CMK (cell line): ENCODE results near the gene CAPN12.

Source experiments
- DNase-seq: peaks from one replicate; pipeline ENCODE4 v3.0.0-alpha.2; 2010; ENCODE audit warnings: low read depth

CAPN12 gene

DNA sequence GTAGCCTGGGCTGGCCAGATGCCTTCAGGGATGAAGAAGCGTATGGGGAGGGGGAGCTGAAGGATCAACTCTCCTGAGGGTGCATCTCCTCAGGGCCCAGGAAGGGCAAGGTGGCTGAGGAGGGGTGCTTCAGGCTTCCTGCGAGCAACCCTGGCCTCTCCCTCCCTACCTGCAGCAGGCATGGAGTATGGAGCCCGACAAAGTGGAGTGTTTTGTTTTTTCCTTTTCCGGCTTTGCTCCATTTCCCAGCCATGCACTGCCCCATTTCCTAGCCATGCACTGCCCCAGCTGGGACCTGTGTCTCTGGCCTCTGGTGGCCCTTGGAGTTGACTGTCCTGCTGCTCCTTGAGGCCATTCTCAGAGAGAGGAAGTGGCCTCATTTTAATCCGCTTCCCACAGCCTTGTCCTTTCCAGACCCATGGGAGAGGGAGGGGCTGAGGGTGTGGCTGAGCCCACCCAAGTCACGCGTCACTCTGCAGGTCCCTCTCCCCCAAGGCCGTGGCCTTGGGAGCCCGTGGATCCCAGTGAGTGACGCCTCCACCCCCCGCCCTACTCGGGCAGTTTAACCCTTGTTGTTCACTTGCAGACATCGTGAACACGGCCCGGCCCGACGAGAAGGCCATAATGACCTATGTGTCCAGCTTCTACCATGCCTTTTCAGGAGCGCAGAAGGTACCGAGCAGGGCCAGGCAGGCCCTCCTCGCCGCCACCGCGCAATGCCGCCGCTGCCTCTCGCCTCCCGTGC is 34.4 kb downstream of the CAPN12 start:
- DNase-seq: no peak

DNA sequence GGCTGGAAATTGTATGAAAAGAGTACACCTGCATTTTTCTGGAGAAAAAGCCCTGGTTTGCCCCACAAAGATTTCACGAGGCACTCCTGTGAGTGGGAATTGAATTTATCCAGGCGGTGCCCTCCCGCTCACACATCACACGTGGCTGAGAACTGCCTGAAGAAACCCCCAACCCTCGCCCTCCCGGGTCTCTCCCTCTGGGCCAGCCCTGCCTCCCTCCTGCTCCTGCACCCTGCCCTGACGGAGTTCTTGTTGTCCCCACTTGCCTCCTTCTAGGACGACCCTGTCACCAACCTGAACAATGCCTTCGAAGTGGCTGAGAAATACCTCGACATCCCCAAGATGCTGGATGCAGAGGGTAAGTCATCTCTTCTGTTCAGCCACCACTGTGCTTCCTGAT is 35.2 kb downstream of the CAPN12 start:
- no peak for DNase-seq

DNA sequence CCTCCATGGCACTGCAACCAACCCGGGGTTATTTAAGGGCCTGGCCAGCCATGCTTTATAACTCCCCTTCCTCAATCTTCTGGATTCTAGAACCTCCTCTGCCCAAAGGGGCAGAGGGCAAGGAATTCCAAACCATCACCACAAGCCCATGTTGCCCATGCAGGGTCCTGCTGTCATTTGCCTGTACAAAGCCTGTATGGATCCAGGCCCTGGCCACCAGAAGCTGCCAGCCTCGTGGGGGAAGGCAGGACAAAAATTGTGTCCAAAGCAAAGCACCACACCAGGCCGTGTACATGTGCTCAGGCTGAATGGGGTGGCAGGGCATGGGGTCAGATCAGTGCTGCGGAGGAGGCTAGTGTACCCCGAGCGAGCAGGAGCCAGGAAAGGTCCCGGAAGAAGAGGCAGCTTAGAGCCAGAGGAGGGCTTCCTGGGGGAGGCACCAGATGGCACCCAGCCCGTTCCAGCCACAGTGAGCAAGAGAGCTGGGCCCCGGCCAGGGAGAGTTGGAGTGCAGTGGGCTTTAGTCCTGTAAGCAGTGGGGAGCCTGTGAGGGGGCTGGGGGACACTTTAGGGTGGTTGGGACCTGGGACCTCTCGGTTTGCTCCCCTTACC is 35.8 kb downstream of the CAPN12 start:
- DNase-seq: no peak

DNA sequence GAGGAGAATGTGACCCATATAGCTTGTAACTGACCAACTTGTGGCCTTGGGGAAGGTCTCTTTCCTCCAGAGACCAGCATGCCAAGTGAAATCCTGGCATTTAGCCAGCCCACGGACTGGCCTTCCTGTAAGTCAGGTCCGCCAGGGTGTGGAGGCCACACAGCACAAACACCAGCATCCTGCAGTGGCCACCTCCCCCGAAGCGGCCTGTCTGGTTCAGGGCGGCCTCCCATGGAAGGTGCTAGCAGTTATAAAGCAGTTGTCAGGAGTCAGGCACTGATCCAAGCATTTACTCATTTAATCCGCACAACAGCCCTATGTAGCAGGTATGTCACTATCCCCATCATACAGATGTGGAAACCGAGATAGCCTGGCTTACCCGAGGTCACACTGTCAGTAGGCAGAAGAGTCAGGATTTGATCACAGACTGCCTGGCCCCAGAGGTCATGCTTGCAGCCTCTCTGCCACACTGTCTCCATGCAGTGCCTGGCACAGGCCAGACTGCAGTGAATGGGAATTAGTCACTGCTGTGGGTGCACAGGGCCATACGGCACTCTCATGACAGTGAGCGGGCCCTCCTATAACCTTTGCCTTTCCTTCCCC is 36.7 kb downstream of the CAPN12 start:
- DNase-seq: peak; percentile 72

DNA sequence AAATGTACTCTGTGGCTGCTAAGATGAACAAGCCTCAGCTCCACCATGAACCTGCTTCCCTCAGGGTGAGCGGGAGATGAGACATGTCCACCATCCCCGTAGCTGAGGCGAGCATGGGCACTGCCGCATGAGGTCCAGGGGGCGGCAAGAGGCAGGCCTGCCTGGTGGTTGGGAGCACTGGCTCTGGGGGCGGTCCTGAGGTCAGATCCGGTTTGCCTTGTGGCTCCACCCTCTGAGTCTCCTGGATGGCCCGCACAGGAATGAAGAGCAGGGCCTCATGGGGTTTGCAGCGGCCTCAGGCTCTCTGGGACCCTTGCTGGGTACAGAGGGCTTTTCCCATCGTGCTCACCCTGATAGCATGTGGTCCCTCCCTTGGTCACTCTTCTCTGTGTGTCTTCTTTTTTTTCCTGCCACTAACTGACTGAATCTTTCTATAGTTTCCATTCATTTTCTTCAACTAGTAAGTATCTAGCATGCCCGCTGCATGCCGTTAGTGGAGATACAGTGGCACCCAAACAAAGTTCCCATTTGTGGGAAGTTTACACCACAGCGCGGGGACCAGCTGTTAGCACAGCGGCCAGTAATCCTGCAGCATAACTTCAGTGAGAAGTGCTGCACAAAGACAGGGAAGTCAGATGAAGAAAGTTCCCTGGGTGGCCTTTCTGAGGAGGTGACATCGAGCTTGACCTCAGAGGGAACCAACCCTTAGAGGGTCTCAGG is 37.3 kb downstream of the CAPN12 start:
- DNase-seq: no peak

DNA sequence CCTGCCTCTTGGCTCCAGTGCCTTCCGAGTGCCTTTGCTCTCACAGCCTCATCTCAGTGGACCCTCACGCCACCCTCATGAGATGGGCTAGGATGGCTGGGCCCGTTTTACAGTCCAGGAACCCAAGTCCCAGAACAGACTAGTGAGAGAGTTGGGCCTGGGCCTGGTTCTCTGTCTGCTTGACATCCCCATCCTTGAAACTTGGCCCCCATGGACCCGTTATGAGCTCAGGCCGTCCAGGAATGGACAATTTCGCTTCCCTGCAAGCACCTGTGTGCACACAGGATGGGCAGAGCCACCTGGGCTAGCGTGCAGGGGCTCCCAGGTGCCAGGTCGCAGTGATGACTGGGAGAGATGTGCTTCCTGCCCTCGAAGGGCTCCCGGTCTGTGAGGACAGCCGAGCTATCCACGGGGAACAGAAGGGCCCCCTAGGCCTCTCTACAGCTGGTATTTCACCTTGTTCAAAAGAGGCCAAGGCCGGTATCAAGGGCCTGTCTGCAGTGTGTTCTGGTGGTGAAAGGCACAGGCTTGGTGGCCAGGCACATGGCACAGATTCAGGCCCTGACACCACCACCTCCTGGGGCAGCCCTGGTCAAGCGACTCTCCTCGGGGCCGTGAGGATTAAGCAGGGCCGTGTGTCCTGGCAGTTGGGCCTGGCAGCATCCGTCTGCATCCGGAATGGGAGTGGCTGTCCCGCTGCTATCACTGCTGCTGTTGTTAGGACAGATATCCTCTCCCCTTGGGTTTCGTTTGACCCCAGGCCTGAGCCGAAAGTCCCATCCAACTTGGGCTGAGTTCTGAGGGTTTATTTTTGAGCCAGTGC is 38.9 kb downstream of the CAPN12 start:
- DNase-seq: no peak

DNA sequence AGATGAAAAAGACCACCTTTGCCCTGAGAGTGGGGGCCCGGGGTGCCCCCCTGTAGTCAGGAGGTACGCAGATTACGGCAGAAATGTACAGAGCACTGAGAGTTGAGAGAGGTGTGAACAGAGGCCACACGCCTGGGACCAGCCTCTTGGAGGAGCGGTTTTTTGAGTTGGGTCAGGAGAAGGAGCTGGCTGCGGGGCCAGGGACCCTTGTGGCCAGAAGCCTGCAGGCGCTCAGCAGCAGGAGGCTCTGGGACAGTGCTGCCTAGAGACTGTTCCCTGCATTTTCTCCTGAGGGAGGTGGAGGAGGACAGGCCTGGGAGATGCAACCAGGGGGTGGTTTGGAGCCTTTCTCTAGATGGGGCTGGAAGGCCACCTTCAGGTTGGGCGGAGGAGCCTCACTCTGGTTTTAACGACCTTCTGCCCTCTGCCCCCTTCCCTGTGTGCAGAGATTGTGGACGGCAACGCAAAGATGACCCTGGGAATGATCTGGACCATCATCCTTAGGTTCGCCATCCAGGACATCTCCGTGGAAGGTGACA is 39.7 kb downstream of the CAPN12 start:
- no peak for DNase-seq

DNA sequence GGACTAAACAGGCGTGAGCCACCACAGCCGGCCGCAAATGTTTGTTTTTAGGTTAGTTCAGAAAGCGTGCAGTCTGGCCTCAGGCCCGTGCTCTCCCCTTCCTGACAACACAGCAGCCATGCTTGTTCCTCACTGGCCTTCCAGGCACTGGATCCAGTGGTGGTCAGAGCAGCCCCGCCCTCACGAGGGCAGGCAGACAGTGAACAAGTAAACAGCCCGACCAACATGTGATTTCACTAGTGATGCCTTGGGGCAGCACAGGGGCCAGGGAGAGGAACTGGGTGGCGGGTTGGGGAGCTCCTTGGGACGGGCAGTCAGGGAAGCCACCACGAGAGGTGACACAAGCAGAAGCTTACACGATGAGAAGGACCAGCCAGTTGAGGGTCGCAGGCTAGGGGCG is 40.8 kb downstream of the CAPN12 start:
- no peak for DNase-seq

DNA sequence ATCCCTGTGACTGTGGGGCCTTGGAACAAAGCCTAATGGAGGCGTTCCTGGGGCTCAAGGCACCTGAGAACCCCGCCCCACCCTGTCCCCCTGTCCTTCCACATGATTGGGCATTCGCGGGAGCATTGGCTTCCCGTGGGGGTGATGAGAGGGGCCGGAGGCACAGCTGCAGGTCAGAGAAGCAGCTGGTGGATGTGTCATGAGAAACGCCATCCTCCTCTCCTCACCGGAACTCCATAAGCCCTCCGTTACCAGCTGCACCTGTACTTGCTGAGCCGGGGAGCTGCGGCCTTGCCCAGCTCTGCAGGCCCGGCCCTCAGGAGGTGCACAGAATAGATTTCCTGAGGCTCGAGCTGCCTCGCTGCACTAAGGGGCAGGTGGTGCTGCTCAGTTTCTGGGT is 42.0 kb downstream of the CAPN12 start:
- DNase-seq: no peak

DNA sequence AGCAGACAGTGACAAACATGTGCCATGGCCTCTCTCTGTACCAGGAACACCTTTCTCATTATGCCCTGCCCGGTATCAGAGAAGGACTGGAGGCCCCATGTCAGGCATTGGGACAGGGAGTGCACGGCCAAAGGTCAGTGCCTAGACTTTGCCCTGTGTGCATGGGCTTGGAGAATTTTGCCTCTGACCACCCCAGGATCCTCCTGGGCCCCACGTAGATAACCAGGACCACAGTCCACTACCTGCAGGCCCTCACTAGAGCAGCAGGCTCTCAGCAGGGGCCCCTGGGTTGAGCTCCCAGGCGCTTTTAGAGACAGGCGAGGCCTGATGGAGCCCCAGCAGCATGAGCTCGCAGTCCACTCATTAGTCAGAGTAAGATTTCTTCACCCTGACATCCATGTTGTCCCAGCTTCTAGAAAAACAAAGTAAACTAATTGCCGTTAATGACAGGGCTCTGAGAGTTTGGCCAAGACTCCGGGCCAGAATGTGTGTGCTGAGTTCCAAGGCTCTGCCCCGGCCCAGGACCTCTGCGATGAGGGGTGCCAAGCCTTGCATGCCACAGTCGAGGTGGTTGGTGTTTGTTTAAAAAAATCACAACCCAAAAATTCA is 42.7 kb downstream of the CAPN12 start:
- DNase-seq: no peak

DNA sequence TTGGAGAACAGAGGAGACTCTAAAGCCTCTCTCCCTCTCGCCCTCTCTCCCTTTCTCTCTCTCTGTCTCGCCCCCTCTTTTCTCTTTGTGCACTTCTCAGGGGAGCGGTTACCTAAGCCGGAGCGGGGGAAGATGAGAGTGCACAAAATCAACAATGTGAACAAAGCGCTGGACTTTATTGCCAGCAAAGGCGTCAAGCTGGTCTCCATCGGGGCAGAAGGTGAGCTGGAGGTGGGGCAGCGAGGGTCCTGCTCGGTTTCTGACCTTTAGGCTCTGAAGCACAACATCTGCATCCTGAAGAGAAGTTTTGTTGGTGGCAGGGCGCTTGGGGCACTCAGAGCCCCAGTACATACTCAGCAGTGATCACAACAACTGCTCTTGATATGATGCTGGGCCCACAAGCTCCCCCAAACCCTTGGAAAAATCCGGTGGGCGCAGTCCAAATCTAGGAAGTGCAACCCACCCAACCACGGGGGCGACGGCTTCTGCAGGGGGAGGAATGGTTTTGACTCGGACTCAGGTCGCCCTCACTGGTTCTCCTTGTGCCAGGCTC is 43.3 kb downstream of the CAPN12 start:
- no peak for DNase-seq

DNA sequence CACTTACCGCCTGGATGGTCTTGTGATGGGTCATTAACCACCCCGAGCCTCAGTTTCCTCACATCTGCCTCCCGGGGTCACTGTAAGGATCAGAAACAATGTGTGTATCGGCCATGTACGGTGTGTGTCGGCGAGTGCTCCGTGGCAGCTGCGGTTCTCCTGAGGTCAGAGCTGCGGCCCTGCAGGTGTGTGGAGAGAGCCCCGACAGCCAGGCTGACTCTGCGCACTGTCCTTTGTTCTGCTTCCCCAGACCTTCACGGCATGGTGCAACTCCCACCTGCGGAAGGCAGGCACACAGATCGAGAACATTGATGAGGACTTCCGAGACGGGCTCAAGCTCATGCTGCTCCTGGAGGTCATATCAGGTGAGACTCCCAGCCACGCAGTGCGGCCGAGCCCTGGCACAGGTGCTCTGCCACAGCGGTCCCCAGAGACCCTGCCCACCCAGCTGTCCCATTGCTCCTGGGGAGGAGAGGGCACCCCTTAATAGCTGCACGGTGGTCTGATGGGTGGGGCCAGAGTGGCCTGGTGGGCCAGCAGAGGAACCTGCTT is 43.8 kb downstream of the CAPN12 start:
- no peak for DNase-seq

DNA sequence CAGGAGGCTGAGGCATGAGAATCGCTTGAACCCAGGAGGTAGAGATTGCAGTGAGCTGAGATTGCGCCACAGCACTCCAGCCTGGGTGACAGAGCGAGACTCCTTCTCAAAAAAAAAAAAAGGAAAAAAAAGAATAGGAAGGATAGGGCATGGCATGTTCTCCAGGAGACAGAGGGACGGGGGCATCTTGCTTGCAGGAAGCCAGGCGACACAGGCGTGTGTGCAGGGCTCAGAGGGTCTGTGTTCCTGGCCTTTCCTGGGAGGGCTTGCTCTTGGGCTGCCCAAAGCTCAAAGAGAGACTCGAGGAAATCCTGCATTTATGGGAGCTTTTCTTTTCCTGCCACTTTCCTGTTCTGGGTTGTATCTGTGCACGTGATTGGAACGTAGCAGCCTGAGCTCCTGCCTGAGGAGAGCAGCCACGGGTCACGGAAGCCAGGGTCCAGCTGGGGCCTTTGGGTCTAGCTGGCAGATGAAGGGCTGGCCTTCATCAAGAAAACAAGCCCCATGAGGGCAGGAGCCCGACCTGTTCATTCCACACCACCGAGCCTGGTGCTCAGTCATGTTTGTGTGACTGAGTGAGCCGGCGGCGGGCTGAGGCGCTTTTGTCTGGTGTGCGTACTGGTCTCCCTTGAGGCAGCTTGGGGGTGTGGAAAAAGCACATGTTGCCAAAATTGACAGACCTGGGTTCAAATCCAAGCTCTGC is 44.5 kb downstream of the CAPN12 start:
- DNase-seq: no peak

DNA sequence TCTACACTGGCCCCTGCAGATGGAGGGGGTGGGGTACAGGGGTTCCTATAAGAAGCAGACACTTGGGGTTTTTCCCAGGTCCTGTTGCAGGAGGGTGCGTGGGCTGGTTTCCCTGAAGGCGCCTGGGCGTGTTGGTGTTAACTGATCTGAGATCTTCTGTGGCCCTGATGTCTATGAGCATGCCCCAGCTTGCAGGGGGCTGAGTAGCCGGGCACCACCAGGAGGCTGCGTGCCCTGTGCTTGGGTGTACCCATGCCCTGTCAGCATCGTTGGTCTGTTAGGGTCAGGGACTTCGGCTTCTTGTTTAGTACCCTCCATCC is 45.3 kb downstream of the CAPN12 start:
- DNase-seq: no peak

DNA sequence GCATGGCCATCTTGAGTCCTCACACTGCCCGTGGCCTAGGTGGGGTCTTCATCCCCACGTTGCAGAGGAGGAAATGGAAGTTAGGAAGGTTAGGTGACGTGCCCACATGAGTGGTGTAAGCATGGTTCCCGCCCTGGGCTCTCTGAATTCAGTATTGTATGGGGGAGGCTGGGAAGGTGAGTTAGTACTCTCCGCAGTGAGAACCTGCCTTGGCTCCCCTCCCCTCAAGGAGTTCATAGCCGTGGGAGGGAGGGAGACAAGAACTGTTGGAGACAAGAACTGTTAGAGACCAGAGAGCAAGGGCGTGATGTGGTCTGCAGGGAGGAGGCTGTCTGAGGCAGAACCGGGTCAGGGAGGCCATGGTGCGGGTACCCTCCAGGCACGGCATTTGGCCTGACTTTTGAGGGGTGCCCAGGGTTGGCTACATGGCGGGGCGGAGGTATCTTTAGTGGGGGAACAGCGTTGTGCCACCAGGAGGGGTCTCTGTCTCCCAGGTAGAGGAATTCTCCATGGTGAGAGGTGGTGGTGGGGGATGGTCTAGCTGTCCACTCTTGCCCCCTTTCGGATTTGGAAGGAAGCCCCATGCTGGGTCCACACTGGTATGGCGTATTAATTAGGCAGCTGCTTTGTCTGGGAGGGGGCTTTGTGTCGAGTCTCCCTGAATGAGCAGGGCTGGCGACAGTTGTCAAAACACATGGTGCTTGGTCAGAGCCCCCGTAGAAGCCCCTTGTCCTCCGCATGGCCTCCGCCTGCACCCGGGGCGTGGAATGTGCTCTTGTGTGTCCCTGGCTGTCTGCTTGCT is 45.8 kb downstream of the CAPN12 start:
- DNase-seq: no peak

DNA sequence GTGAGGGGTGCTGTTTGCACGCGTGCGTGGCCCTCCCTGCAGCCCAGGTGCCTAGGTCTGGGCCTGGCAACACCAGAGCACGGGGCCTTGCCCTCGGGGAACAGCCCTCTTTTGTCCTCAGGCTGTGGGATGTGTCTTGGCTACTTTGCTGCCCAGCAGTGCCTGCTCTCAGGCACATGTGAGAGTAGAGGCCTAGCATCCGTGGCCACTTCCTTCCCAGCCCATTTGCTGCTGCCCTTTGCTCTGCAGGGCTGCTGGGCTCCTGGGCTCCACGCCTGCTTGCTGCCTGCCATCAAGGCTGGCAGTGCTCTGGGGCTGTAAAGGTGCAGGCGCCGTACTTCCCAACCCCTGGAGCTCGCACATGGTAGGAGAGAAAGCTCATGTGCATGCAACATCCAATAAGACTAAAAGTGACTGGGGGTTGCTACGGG is 46.6 kb downstream of the CAPN12 start:
- DNase-seq: no peak

DNA sequence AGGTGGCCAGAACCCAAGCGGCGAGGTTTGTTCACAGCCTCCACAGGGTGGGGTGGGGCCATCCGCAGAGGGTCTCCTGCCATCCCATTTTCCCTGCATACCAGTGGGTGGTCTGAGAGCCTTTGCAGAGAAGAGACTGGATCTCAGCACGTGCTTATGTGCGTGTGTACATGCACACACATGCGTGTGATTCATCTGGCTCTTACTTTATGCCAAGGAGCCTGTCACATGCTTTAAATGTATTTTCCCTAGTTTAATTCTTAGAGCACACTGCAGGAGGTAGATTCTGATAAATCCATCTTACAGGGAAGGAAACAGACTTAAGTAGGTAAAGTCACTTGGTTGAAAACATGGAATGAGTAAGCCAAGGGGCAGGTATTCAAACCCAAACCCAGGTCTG is 47.1 kb downstream of the CAPN12 start:
- DNase-seq: no peak

DNA sequence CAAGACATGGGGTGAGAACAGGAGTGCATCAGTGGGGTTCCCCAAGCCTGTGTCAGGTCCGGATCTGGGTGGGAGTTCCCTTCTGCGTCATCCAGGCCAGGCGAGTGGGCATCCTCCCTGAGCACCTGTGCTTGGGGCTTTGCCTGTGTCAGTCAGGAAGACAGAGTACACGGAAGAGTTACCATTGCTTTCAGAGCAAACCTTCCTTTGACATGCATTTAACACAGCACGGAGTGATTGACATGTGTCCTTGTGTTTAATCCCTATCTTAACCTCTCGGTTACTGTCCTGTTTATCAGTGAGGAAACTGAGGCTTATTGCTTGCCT is 47.6 kb downstream of the CAPN12 start:
- DNase-seq: no peak
